GM12892 (cell line): Measurements from ENCODE around the gene TACC2.

Experiments used
- DNase-seq: peaks from one replicate; pipeline ENCODE4 v3.0.0; 2011; ENCODE audit not compliant: insufficient read length
- FAIRE-seq: peaks from 2 replicates; lab custom pipeline; 2011; peaks lifted over from hg19 to GRCh38; lab: Jason Lieb, UNC
- POLR2A ChIP-seq: IDR thresholded peaks from 2 replicates; pipeline ENCODE4 v1.6.1; 2011; ENCODE audit warnings: low read depth, low read length, control low read depth
- POLR2AphosphoS5 ChIP-seq: IDR thresholded peaks from 2 replicates; pipeline ENCODE4 v1.6.1; 2011; ENCODE audit warnings: low read depth, low read length, control low read depth
- TAF1 ChIP-seq: IDR thresholded peaks from 2 replicates; pipeline ENCODE4 v1.6.1; 2011; ENCODE audit warnings: low read depth, mild to moderate bottlenecking, control low read depth, low read length, borderline replicate concordance

Gene TACC2

GRCh38 chr10:122044045-122044661 is 55.2 kb downstream of the TACC2 start:
- TF ChIP-seq TAF1 (no peak), POLR2AphosphoS5 (no peak), POLR2A (no peak)
- DNase-seq, result no peak
- FAIRE-seq, result no peak

- FAIRE-seq (no peak), DNase-seq (no peak)
- TF ChIP-seq POLR2AphosphoS5 (no peak), POLR2A (no peak), TAF1 (no peak)
Observed at GRCh38 chr10:122044713-122045112, 55.8 kb downstream of the TACC2 start.

DNA sequence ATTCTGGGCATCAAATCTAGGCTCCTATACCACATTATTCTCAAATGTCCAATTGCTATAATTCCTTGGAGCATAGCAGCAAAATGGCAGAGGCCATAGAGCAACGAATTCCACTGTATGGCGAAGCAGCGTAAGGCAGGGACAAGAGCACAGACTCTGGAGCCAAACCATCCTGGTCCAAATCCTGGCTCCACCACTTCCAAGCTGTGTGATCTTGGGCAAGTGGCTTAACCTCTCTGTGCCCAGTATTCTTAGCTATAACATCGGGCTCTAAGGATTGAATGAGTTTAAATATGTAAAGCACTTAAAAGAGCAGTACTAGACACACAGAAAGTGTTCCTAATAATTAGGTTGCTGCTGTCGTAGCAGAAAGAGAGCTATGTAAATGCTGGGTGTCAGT is 56.2 kb downstream of the TACC2 start:
- TF ChIP-seq POLR2A (no peak), TAF1 (no peak)
- DNase-seq (no peak), FAIRE-seq (no peak)

GRCh38 chr10:122047560-122047959 is 58.6 kb downstream of the TACC2 start:
- no peak for TF ChIP-seq POLR2AphosphoS5
- TF ChIP-seq TAF1, result no peak
- no peak for TF ChIP-seq POLR2A
- DNase-seq (no peak), FAIRE-seq (no peak)

- FAIRE-seq (no peak), DNase-seq (no peak)
- TF ChIP-seq POLR2AphosphoS5 (no peak), POLR2A (no peak), TAF1 (no peak)
Observed at GRCh38 chr10:122049076-122049475, 60.1 kb downstream of the TACC2 start.

DNA sequence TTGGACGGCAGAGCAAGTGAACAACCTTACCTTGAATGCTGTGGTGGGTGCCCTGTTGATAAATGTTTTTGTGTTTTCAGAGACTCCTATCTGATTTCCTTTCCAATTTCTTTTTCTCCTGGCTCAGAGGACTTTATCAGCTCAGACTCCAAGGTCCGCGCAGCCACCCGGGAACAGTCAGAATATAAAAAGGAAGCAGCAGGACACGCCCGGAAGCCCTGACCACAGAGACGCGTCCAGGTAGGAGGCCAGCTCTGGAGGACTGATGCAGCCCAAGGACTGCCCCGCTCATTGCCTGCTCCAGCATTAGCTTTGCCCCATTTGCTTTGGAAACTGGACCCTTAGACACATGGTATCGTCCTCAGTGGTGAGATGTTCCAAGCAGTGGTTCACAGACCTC is 61.3 kb downstream of the TACC2 start:
- FAIRE-seq, result no peak
- no peak for DNase-seq
- TF ChIP-seq POLR2A (no peak), TAF1 (no peak), POLR2AphosphoS5 (no peak)

GRCh38 chr10:122050811-122051210 is 61.8 kb downstream of the TACC2 start:
- TF ChIP-seq TAF1, result no peak
- TF ChIP-seq POLR2A, result no peak
- no peak for TF ChIP-seq POLR2AphosphoS5
- DNase-seq (no peak), FAIRE-seq (no peak)

GRCh38 chr10:122051609-122052385 is 62.8 kb downstream of the TACC2 start:
- DNase-seq (no peak), FAIRE-seq (no peak)
- no peak for TF ChIP-seq TAF1
- TF ChIP-seq POLR2A, result no peak
- no peak for TF ChIP-seq POLR2AphosphoS5

DNA sequence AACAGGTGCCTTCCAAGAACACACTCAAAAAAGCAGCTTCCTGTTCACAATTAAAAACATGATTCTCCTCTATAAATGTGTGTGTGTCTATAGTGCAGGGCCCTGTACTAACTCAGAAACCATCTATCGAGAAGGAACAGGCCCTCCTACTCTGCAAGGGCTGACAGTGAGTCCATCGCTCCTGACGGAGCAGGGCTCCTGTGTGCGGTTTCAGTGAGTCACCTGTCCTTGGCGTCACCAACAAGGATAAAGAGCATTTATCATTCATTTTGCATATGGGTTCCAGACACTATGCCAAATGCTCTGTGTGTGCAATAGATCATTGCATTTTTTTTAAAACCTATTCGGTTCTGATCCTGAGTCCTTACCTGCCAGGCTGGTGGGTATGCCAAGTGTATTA is 63.7 kb downstream of the TACC2 start:
- TF ChIP-seq POLR2A, result no peak
- no peak for TF ChIP-seq POLR2AphosphoS5
- TF ChIP-seq TAF1, result no peak
- DNase-seq (no peak), FAIRE-seq (no peak)

GRCh38 chr10:122053314-122053713 is 64.4 kb downstream of the TACC2 start:
- TF ChIP-seq POLR2AphosphoS5 (no peak), POLR2A (no peak), TAF1 (no peak)
- no peak for FAIRE-seq
- no peak for DNase-seq

GRCh38 chr10:122054048-122055025 is 65.4 kb downstream of the TACC2 start:
- DNase-seq, result no peak
- no peak for FAIRE-seq
- no peak for TF ChIP-seq POLR2A

DNA sequence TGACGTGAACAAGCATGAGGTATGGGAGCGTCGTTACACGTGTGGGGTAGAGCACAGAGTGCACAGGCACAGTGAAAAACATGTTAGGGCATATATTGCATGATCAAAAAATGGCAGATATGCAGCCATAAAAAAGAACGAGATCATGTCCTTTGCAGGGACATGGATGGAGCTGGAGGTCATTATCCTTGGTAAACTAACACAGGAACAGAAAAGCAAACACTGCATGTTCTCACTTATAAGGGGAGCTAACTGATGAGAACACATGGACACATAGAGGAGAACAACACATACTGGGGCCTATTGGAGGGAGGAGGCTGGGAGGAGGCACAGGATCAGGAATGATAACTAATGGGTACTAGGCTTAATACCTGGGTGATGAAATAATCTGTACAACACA is 66.3 kb downstream of the TACC2 start:
- TF ChIP-seq POLR2AphosphoS5 (no peak), POLR2A (no peak), TAF1 (no peak)
- no peak for FAIRE-seq
- no peak for DNase-seq
